HuH-7.5 (cell line): ENCODE measurements around the gene NUP210L.

Experiments used
- DNase-seq: peaks from one replicate; pipeline ENCODE4 v3.0.0; 2011; ENCODE audit warnings: low spot score

The NUP210L gene

DNA sequence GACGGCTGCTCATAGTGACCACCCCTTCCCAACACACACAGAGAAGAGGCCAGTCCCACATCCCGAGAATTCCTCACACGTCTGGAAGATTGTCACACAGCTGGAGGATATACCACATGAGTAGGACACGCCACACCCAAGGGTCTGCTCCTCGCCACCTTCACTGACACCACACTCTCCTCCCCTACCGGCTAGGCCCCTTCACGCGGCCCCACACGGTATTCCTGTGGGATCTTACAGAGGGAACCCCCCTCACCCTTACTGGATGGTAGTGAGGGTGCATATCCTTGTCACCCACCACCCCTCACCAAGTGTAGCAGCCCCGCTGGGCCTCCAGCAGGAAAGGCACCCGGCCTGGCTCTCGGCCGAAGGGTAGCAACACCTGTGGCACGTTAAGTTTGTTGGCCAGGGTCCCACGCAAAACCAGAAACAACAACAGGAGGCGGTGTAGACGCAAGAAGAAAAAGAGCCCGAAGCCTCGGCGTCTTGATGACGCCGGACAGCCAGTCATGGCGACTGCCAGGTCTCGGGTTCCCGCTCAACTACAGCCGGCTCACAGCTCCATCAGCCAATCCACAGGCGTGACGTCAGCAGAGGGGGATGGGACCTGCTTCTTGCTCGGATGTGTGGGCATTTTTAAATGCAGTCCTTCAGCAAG, at the start of gene NUP210L:
Gene NUP210L, minus strand, starts transcription at position 540 of the 658 bp plus-strand sequence.
- no peak for DNase-seq

- DNase-seq = no peak
Observed at GRCh38 chr1:154199563-154199879, 44.6 kb upstream of the NUP210L start.

DNA sequence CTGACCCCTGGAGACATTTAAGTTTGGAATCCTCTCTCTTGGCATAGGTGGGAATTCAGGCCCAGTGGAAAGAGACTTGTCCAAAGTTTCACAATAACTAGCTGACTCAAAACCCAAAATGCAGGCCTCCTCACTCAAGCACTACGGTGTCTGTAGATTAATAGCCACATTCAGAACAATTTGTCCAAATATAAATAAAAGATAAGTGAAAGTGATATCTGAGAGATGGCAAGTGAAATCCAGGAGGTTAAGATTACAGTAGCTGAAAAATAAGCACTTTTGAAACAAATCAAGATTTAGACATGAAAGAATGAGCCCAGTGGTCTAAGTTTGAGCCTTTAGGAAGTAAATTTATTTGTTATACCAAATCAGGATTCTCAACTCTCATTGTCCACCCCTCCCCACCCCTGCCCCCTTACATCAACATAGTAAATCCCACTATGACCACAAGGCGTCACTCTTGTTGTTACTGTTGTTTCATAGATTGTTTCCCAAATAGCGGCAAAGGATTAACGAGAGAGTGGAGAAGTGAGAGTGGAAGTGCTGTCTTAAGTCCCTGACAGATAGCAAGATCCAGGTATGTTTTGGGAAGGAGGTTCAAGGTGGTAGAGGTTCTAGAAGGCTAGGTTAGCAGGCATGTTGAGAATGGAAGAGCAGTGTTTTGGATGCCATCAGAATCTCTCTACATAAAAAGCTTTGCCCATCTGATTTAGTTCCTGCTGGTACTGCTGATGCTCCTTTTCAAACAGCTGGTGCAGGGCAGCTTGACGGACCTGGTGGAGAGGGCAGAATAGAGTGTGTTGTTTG, 44.1 kb upstream of the NUP210L start:
- DNase-seq = peak; percentile 52

DNA sequence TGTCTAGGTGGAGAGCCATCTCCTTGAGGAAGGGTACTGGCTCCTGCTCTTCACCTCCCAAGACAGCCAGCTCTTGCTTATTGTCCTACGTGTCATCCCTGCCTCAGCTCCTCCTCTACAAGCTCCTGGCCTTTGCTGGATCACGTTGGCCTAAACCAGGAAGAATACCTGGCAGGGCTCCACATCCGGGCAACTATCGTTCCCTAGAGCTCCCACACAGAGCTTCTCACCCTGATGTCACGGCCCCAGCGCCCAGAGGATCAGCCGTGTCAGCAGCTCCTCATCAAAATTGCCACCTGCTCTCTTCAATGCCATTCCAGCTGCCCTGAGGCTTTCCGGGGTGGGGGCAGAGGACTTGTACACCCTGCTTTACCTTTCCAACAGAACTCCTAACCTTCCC, 38.9 kb upstream of the NUP210L start:
- no peak for DNase-seq

- DNase-seq = no peak
Observed at GRCh38 chr1:154192476-154192875, 37.6 kb upstream of the NUP210L start.

DNA sequence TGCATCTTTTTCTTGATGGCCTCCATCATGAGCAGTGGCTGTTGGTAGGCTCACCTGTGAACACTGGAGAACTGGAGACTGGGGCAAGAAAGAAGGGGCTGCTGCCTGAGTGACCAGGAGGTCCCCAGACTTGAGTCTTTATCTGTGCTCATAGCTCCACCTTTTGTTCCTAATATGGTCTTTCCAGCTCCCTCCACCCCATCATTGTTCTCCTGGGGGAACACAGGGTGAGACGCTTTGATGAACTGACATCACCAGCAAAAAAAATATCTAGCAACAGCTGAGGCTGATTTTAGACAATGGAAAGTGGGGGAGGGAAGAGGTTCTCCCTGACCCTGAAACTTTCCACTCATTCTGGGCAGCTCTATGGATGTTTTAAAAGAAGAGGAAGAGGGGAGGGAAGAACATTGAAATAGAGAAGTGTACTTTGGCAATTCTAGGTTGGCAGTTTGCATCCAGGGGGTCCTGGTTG, 37.2 kb upstream of the NUP210L start, which contains the start of gene TPM3:
Gene TPM3, minus strand, starts transcription at position 111 of the 472 bp plus-strand sequence. Its CDS starts 82 bp downstream, at position 29.
- no peak for DNase-seq

DNA sequence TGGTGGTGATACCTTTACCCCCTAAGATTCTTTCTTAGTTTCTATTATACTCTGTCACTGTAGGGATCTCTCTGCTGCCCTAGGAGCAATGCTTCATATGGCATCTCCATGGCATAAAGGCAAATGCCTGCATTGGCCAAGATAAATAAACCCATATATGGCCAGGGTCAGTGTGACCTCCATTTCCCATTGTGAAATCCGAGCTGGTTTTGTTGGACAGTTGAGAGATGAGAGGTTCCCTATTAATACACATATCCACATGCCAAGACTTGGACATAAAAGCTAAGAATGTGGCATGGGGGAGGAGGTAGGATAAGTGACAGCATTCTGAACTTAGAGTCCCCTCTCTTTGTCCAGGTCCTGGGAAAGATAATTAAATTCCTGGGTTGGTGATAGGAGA, 35.7 kb upstream of the NUP210L start:
- no peak for DNase-seq

DNA sequence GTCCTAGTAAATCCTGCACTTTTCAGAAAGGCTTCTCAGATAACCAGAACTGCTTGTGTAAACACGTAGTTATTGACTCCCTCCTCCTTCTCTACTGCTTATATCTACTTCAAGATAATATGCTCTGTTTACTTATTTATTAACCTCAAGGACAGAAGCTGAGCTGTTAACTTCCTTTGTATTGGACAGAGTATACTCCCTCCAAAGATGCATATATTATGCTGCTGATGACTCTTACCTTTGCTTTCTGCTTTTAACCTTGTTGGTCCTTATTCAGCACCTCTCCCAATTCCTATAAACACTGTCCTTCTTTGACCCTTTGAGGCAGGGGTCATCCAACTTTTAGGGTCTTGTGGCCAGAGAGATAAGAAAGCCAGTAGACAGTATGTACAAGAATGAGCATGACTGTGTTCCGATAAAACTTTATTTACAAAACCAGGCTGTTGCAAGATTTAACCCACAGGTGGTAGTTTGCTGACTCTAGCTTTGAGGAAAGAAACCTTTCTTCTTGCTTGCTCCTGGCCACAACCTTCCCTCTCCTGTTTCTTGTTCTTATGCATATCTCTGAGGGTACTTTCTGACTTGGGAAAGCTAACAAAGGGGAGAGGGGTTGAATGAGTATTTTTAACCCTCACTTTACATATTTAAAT, 32.1 kb upstream of the NUP210L start:
- DNase-seq = no peak

DNA sequence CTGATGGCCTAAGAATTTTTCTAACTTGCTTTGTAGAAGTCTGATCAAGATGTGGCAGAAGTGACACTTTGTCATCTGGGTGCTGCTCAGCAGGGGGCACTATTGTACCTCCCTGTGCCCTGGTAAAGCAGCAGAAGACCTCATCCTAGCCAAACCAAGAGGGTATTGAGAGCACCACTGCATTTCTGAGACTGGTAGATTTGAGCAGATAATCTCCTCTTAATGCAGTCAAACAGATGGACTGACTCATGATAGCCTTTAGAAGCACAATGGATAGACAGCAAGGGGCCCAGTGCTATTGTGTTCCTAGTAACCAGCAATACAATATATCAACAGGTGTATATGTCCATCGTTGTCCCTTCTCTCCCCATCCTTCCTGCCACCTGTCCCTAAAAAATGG, 31.3 kb upstream of the NUP210L start:
- peak; percentile 55 for DNase-seq

- peak; percentile 95 for DNase-seq
Observed at GRCh38 chr1:154183046-154183915, 28.4 kb upstream of the NUP210L start.

DNA sequence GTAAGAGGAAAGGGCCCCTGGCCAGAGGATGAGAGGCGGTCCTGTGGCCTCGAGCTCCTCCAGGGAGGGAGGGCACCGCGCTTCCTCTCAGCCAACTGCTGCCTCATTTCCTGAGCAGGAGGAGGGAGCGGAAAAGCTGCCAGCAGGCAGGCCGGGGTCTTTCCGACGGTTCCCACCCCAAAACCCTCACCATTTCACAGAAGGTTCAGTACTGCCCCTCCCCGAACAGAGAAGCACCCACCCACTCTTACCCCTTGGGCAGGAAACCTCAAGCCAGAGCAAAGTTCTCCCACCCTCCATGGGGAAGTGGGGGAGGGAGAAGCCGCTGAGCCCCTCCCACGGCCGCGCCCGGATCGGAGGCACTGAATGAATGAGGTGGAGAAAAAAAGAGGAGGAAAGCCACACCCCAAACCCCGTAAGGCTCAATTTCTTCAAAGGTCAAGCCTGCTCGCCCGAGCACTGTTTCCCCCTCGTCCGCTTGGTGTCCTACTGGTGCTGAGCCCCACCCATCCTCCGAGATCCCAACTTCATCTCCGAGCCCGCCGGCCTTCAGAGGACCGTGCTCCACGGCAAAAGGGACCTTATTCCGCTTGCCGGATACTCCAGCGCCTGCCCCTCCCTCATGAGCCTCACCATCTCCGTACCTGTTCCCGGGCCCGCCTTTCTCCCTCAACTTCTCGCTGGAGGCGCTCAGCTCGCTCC, 27.6 kb upstream of the NUP210L start:
- DNase-seq = no peak

- no peak for DNase-seq
Observed at GRCh38 chr1:154181944-154182343, 27.1 kb upstream of the NUP210L start.

DNA sequence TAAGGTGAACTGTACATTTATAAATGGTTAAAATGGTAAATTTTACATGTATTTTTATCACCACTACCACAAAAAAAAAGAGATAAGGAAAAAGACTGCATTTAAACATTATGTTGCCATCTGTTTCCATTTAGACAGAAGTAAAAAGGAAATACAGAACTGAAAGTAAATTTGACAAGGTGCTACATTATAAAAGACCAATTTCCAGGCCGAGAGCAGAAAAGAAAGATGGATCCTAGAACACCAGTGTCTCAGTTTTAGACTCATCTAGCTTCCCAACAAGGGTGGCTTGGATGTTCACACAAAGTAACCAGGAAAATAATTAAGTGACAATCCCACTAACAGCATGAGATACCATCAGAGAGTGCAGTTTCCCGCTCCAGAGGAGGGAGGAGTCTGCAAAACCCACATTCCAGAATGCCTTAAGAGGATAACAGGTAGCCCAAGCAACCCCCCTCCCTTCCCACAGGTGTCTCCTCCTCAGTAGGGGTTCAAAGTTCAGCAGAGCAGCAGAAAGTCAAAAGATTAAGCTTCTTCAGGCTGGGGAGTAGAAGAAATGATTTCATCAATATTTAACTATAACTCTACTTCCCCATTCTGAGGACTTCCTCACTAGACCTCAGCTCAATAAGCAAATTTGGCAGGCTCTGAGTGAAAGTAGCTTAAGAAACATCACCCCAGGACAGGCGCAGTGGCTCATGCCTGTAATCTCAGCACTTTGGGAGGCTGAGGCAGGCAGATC, 25.2 kb upstream of the NUP210L start:
- DNase-seq = no peak

DNA sequence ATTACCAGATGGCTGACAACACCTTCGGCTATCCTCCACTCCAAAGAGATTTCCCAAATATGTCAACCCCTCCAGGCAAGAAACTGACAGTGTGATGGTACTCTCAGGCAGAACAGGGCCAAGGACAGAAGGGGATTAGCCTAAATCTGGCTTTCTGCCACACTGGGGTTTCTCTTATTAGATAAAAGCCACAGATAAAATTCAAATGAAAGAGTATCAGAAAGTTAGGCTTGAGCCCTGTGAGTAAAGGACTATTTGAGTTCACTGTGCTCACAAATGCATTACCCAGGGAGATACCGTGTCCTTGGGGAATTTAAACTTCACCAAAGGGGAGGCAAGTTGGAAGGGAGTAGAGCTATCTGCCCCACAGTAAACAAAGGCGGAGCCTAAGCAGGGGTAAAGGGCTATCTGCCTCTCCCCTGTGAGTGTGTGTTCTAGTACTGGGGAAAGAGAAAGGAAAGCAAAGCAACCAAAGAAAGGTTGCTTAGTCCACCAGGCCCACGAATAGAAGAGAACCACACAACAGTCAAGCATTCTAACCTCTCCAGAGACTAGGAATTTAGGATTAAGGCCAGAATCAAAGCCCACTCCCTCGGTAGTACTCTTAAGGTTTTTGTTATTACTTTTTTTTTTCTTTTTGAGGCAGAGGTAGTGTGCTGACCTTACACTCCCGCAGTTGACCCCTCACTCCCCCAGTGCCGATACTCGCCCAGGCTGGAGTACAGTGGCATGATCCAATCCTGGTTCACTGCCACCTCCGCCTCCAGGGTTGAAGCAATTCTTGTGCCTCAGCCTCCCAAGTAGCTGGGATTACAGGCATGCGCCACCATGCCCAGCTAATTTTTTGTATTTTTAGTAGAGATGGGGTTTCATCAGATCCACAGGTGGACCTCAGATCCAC, 24.3 kb upstream of the NUP210L start:
- DNase-seq = no peak

- DNase-seq = no peak
Observed at GRCh38 chr1:154178013-154178412, 23.1 kb upstream of the NUP210L start.

DNA sequence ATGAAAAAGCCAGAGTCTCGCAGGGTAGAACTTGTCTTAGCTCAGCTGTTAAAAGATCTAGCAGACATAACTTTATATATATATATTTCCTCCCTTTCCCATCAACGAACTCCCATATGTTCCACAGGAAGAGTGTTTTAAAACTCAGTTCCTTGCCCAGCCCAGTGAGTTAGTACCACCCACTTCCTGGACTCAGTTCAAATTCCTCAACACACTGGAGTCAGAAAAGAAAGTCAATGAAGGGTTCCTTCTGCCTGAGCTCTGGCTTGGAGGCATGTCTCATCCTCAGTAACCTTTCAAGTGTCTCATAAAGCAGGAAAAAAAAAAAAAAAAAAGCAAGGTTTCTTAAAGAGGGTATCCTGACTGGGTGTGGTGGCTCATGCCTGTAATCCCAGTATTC, 21.5 kb upstream of the NUP210L start:
- no peak for DNase-seq

- no peak for DNase-seq
Observed at GRCh38 chr1:154174654-154175053, 19.8 kb upstream of the NUP210L start.

DNA sequence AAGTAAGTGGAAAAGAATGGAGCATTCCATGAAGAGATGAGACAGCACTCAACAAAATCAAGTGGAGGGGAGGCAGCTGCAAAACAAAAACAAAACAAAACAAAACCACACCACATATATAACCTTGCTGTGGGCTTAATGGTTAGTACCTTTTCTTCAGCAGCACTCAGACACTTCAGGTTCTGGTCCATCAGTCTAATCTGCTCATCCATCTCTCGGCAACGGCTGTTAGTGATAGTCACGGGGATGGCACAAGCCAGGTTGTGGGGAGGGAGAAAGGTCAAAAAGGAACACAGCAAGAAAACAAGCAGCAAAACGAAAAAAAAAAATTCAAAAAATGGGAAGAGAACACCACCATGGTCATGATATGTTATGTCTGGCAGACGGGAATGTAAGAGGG, 17.0 kb upstream of the NUP210L start:
- no peak for DNase-seq

DNA sequence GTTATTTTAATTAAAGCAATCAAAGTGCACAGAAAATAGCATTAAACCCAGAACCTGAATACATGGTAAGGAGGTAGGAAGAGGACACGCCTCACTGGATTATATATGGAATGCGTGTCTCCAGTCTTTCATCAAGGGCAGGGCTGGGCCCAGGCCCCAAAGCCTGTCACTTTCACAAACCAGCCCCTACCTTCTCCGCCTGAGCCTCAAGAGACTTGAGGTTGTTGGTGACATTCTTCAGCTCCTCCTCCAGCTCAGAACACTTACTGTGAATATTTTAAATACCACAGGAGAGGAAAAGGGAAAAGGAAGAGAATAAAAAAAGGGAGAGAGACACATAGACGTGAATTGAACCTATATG, 16.3 kb upstream of the NUP210L start:
- no peak for DNase-seq
